ENCODE results near the gene MED26.

- TF ChIP-seq, protein P1, sequence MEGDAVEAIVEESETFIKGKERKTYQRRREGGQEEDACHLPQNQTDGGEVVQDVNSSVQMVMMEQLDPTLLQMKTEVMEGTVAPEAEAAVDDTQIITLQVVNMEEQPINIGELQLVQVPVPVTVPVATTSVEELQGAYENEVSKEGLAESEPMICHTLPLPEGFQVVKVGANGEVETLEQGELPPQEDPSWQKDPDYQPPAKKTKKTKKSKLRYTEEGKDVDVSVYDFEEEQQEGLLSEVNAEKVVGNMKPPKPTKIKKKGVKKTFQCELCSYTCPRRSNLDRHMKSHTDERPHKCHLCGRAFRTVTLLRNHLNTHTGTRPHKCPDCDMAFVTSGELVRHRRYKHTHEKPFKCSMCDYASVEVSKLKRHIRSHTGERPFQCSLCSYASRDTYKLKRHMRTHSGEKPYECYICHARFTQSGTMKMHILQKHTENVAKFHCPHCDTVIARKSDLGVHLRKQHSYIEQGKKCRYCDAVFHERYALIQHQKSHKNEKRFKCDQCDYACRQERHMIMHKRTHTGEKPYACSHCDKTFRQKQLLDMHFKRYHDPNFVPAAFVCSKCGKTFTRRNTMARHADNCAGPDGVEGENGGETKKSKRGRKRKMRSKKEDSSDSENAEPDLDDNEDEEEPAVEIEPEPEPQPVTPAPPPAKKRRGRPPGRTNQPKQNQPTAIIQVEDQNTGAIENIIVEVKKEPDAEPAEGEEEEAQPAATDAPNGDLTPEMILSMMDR (conservative IDR thresholded peaks at IDR 0.05; ENCODE audit: low read depth in 2 of 2): no peak
- no peak for TF ChIP-seq POLR2AphosphoS5 (IDR thresholded peaks at IDR 0.05; ENCODE audit: low read depth)
- TF ChIP-seq ETS1 (IDR thresholded peaks at IDR 0.05): no peak
- no peak for TF ChIP-seq EZH2 (IDR thresholded peaks at IDR 0.05; ENCODE audit: low read depth, unreplicated experiment)
- TF ChIP-seq EZH2phosphoT487 (IDR thresholded peaks at IDR 0.05; ENCODE audit: unreplicated experiment): no peak
- TF ChIP-seq ZNF331 (CRISPR knock-in tag; IDR thresholded peaks at IDR 0.05; ENCODE audit: low read depth): no peak
- TF ChIP-seq CREB1 (CRISPR knock-in tag; IDR thresholded peaks at IDR 0.05; ENCODE audit: low read depth): no peak
Observed at GRCh38 chr19:16607819-16608218, 20.2 kb downstream of the MED26 start.
